Suppressor macrophage treated with lipopolysaccharide for 1 hour (primary cell): ENCODE results near the gene GALNT7.
A peak's percentile ranks its signal among the peaks of the same experiment; 100 is the strongest.

Source experiments
- DNase-seq, 3 donors: peaks; one replicate each; pipeline ENCODE4 v3.0.0-alpha.2; 2020 to 2022

GALNT7 gene

GRCh38 chr4:173307778-173308177 lies 139.2 kb downstream of the GALNT7 start:
- DNase-seq, result no peak

GRCh38 chr4:173311368-173311767 lies 142.8 kb downstream of the GALNT7 start:
- no peak for DNase-seq

- DNase-seq, result no peak
Observed at GRCh38 chr4:173314715-173315114, 146.1 kb downstream of the GALNT7 start.

GRCh38 chr4:173316060-173316459 lies 147.4 kb downstream of the GALNT7 start:
- DNase-seq, result no peak

DNA sequence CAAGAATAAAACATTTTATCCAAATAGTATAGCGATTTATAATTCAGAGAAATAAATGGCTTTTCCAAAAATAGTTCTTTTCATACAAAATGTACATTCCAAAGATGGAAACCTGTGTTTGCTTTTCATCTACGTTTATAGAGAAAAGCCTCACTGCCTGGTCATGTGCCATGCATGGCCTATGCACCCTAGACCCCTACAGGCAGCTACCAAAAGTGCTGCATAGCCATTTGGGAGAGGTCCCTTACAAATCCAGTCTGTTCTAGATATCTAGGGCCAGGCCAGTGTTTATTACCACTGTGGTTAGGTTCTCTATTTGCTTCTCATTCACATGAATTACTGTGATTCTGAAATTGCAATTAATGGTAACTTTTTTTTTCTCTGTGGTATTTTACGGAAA lies 148.4 kb downstream of the GALNT7 start:
- peak in 1 of 3 donors; percentile 10 for DNase-seq

- DNase-seq, result no peak
Observed at GRCh38 chr4:173318240-173318639, 149.6 kb downstream of the GALNT7 start.

- peak; percentile 35 to 81 (median 77) for DNase-seq
Observed at GRCh38 chr4:173318648-173319211, 150.1 kb downstream of the GALNT7 start.

DNA sequence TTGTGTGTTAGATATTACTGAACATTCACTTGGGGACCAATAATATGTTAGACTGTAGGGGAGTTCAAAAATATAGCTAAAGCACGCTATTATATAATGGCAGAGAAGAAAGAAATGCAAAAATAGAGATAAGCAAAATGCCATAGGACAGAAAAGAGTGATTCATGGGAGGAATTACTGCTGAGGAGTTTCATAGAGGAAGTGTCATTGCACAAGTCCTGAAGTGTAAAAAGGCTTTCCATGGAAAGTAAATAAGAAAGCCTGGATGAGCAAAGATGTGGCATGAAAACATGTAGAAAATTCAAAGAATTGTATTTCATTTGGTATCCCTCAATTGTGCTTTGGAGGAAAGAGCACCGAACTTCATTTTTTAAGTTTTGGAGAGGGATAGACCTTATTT lies 151.1 kb downstream of the GALNT7 start:
- DNase-seq, result peak; percentile 48 to 76 (median 75)

DNA sequence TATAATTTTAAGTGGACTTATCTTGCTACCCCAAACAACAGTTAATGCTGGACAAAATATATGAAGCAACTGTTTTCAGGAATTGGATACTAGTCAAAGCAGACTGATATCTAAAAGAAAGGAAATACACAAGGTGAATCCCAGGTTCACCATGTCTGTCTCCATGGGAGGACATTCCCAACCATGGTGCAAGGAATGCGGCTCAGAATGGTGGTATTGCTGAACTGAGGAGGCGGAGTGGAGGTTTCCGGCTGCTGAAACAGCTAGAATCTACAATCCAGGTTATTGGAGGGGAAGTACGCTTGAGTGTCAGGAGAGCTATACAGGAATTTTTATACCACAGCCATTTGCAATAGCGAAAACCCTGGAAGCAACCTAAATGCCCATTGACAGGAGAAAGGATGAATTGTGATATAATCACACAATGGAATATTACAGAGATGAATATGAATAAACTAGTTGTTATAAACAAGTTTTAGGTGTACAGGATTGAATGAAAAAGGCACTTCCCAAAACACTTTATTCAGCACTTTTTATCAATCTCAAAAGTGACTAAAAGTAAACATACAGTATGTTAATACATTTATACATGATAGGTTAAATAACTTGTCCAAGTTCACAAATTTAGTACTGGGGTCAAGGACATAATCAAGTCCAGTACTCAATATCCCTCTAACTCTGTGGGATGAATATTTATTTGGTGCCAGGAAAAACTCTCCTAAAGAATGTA lies 156.6 kb downstream of the GALNT7 start:
- DNase-seq, result no peak

DNA sequence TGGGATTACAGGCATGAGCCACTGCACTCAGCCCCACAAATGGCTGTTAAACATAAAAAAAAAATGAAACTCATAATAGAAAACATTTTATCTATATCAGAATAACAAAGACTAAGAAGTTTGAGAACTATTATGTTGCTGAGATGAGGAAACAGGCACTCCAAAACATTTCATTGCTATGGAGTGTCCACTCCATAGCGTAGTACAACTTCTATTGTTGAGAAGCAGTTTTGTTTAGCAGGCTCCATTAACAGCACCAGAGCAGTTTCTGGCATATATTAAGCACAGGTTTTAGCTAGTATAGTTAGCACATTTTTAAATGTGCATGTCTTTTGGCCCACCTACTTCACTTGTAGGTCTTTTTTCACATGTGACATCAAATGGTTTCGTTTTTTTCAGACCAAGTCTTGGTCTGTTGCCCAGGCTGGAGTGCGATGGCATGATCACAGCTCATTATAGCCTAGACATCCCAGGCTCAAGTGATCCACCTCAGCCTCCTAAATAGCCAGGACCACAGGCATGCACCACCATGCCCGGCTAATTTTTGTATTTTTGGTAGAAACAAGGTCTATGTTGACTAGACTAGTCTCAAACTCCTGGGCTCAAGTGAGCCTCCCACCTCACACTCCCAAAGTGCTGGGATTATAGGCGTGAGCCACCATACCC lies 159.8 kb downstream of the GALNT7 start:
- DNase-seq, result peak in 1 of 3 donors; percentile 1

DNA sequence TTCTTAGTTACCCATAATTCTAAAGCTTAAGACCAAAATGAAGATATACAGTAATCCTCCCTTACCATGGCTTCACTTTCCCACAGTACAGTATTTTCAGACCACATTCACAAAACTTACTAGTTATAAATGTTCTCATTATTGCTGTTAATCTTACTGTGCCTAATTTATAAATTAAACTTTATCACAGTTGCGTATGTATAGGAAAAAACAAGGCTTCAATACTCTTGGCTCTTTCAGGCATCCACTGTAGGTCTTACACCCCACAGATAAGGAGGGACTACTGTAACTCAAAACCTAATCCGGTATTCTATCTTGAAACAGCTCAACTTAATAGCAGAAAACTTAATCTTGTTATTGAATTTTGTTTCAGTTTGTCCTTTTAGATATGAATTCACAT lies 162.0 kb downstream of the GALNT7 start:
- no peak for DNase-seq

GRCh38 chr4:173332021-173332487 lies 163.4 kb downstream of the GALNT7 start:
- DNase-seq, result peak in 2 of 3 donors; percentile 17 to 23

- peak in 1 of 3 donors; percentile 13 for DNase-seq
Observed at GRCh38 chr4:173332963-173333657, 164.5 kb downstream of the GALNT7 start.

DNA sequence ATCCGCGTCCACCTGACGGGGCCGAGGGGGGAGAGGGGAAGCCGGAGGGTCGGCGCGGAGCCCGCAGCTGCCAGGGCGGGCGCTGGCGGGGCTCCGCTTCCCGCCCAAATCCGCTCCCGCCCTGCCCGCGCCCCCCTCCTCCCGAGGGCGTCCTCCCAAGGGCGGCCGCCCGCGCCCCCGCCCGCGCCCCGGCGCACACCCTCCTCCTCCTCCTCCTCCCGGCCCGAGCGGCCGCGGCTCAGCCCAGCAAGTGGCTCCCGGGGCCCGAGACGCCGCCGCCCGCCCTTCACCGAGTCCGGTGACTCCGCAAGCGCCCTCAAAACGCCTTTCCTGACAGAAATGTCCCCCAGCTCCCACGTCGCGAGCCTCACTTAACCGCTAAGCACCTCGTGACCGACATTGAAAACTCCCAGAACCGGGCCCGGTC lies 165.1 kb downstream of the GALNT7 start:
- DNase-seq, result peak; percentile 72 to 81 (median 79)

- DNase-seq, result peak; percentile 99 to 100 (median 99)
Observed at GRCh38 chr4:173334085-173334890, 165.7 kb downstream of the GALNT7 start, which contains the start of gene HMGB2. TSS of gene HMGB2 (minus strand) at chr4:173334358. CDS start at chr4:173333649, 709 bp downstream.

- DNase-seq, result peak; percentile 76 to 89 (median 81)
Observed at GRCh38 chr4:173334891-173335752, 166.5 kb downstream of the GALNT7 start.

DNA sequence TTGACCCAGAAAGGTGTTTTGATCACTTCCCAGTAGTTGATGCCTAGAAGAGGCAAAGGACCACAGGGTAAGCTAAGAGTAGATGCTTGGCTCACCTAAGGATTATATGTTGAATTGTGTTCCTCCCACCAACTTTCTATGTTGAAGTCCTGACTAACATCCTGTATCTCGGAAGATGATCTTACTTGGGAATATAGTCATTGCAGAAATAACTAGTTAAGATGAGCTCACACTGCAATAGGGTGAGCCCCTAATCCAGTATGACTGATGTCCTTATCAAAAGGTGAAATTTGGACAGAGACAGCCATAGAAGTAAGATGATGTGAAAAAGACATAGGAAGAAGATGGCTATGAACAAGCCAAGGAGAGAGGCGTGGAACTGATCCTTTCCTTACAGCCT lies 168.9 kb downstream of the GALNT7 start:
- DNase-seq, result no peak

DNA sequence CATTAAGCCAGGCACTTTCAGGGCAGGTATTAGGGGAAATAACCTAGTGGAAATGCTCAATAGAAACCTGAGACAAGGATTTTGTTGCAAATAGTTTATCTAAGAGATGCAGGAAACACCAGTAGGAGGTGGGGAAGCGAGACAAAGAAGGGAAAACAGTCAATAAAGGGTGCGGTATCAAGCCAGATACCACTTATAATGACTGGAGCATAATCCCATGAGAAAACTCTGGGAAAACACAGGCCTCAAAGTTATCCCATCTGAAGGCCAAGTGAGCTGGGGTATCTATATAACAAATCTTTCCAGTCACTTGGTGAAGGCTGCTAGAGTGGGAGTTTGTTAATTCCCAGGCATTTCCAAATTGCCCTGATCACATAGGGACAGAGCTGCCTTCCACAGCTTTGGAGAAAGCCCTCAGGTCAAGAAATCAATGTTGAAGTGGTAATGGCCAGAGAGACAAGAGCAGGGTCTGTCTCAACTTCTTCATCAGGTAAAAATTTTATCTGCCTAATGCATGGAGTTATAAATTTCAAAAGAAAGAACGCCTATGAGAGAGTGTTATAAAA lies 175.3 kb downstream of the GALNT7 start:
- no peak for DNase-seq

GRCh38 chr4:173345648-173346047 lies 177.0 kb downstream of the GALNT7 start:
- peak in 1 of 3 donors; percentile 5 for DNase-seq

- DNase-seq, result no peak
Observed at GRCh38 chr4:173346074-173346473, 177.5 kb downstream of the GALNT7 start.

GRCh38 chr4:173347467-173347866 lies 178.9 kb downstream of the GALNT7 start:
- no peak for DNase-seq
